Neutrophil (primary cell): ENCODE results near the gene NXNL1.

Experiments
- H3K27ac ChIP-seq: fragments of 200-600 bp; sonication (generic); 2 replicates; pipeline ENCODE4 v1.5.1; 2016; ENCODE audit warnings: mild to moderate bottlenecking, moderate library complexity
- H3K27me3 ChIP-seq: fragments of 200-600 bp; sonication (generic); 2 replicates; pipeline ENCODE4 v1.6.0; 2016; ENCODE audit warnings: mild to moderate bottlenecking
- H3K36me3 ChIP-seq: fragments of 200-600 bp; sonication (generic); 2 replicates; pipeline ENCODE4 v1.5.1; 2017
- H3K4me1 ChIP-seq, 2 experiments: fragments of 200-600 bp in 1 of 2; sonication (generic) in 1 of 2; 1 replicate in 1 of 2; 2 replicates in 1 of 2; pipeline versions ENCODE4 v1.5.1 to v1.6.1; 2013 to 2016; ENCODE audit warnings: low read depth in 1 of 2, low read length in 1 of 2, mild to moderate bottlenecking in 1 of 2, moderate library complexity in 1 of 2; ENCODE audit not compliant: control insufficient read depth in 1 of 2, insufficient read depth in 1 of 2
- H3K4me3 ChIP-seq, 2 experiments: fragments of 200-600 bp in 1 of 2; sonication (generic) in 1 of 2; 1 replicate in 1 of 2; 2 replicates in 1 of 2; pipeline ENCODE4 v1.5.1; 2013 to 2016; ENCODE audit warnings: low read depth in 1 of 2, low read length in 1 of 2, mild to moderate bottlenecking in 1 of 2, moderate library complexity in 1 of 2
- H3K9me3 ChIP-seq: fragments of 200-600 bp; sonication (generic); 2 replicates; pipeline ENCODE4 v1.5.1; 2016
- CTCF ChIP-seq: fragments of 200-600 bp; sonication (generic); IDR thresholded peaks from 2 replicates; pipeline ENCODE4 v1.5.1; 2016; ENCODE audit warnings: antibody characterized with exemption

Gene NXNL1

GRCh38 chr19:17496337-17496997, 35.7 kb upstream of the NXNL1 start:
- Histone ChIP-seq H3K4me1 (peaks cover 25 to 26% of the 10 kb centered on the region in 2 experiments), H3K27me3 (no peaks in the 10 kb centered on the region), H3K4me3 (peak overlapping the region; percentile 40 to 50), H3K36me3 (no peaks in the 10 kb centered on the region), H3K27ac (peak overlapping the region; percentile 14), H3K9me3 (no peaks in the 10 kb centered on the region)
- TF ChIP-seq CTCF, result peak; percentile 98

GRCh38 chr19:17495639-17496296, 35.0 kb upstream of the NXNL1 start:
- TF ChIP-seq CTCF, result no peak
- no peak overlapping the region for H3K4me3 ChIP-seq
- no peak overlapping the region for H3K27ac ChIP-seq
- H3K4me1 ChIP-seq, result peaks cover 25 to 26% of the 10 kb centered on the region in 2 experiments
- no peaks in the 10 kb centered on the region for H3K27me3 ChIP-seq
- H3K36me3 ChIP-seq, result no peaks in the 10 kb centered on the region
- H3K9me3 ChIP-seq, result no peaks in the 10 kb centered on the region

- no peaks in the 10 kb centered on the region for H3K9me3 ChIP-seq
- no peak for TF ChIP-seq CTCF
- no peaks in the 10 kb centered on the region for H3K36me3 ChIP-seq
- peaks cover 12 to 17% of the 10 kb centered on the region in 2 experiments for H3K4me1 ChIP-seq
- no peak overlapping the region for H3K27ac ChIP-seq
- peaks cover 11% of the 10 kb centered on the region for H3K27me3 ChIP-seq
- no peak overlapping the region for H3K4me3 ChIP-seq
Observed at GRCh38 chr19:17491287-17491686, 30.6 kb upstream of the NXNL1 start.

GRCh38 chr19:17490411-17490810, 29.7 kb upstream of the NXNL1 start:
- peaks cover 11% of the 10 kb centered on the region for H3K27me3 ChIP-seq
- H3K9me3 ChIP-seq, result no peaks in the 10 kb centered on the region
- no peak overlapping the region for H3K4me3 ChIP-seq
- H3K36me3 ChIP-seq, result no peaks in the 10 kb centered on the region
- H3K27ac ChIP-seq, result no peak overlapping the region
- peaks cover 8 to 13% of the 10 kb centered on the region in 2 experiments for H3K4me1 ChIP-seq
- no peak for TF ChIP-seq CTCF

GRCh38 chr19:17489392-17490030, 28.8 kb upstream of the NXNL1 start:
- Histone ChIP-seq H3K4me1 (peaks cover 8 to 13% of the 10 kb centered on the region in 2 experiments), H3K4me3 (no peak overlapping the region), H3K36me3 (no peaks in the 10 kb centered on the region), H3K27me3 (peaks cover 11% of the 10 kb centered on the region), H3K9me3 (no peaks in the 10 kb centered on the region), H3K27ac (no peak overlapping the region)
- TF ChIP-seq CTCF, result no peak
